Tibial artery (tissue), 4 donors: ENCODE measurements around the gene BACH2.

Experiments used
- DNase-seq, 2 donors: peaks; one replicate each; pipeline ENCODE4 v3.0.0-alpha.2; 2019
- H3K27ac ChIP-seq, 2 donors: fragments of 200-600 bp; sonication (generic) in 1 of 2; 1 replicate in 1 of 2; 2 replicates in 1 of 2; pipeline ENCODE4 v1.5.1; 2018 to 2019; ENCODE audit warnings: mild to moderate bottlenecking in 1 of 2
- H3K27me3 ChIP-seq, 2 donors: fragments of 200-600 bp; sonication (generic) in 1 of 2; one replicate each; pipeline versions ENCODE4 v1.5.1 to v1.6.0; 2016 to 2019
- H3K36me3 ChIP-seq, 3 donors: fragments of 200-600 bp; sonication (generic) in 2 of 3; one replicate each; pipeline ENCODE4 v1.5.1; 2016 to 2019; ENCODE audit warnings: mild to moderate bottlenecking in 2 of 3
- H3K4me1 ChIP-seq, 4 donors: fragments of 200-600 bp; sonication (generic) in 2 of 4; 1 replicate in 3 of 4; 2 replicates in 1 of 4; pipeline ENCODE4 v1.5.1; 2016 to 2019
- H3K4me3 ChIP-seq, 2 donors: fragments of 200-600 bp; sonication (generic) in 1 of 2; 1 replicate in 1 of 2; 2 replicates in 1 of 2; pipeline ENCODE4 v1.5.1; 2018 to 2019; ENCODE audit warnings: mild to moderate bottlenecking in 2 of 2
- H3K9me3 ChIP-seq, 3 donors: fragments of 200-600 bp; sonication (generic) in 1 of 3; one replicate each; pipeline ENCODE4 v1.5.1; 2016 to 2019
- CTCF ChIP-seq, 2 experiments: fragments of 200-600 bp in 1 of 2; fragments of 450-650 bp in 1 of 2; IDR thresholded peaks; one replicate each; pipeline ENCODE4 v1.5.1; 2017 to 2019; ENCODE audit warnings: antibody characterized with exemption in 2 of 2, mild to moderate bottlenecking in 1 of 2, moderate library complexity in 1 of 2
- intact Hi-C: fragments of 100-400 bp; cut with DNase I; formaldehyde crosslinking; loops from one replicate; pipeline ENCODE4 v1.15.0; 2023; ENCODE audit warnings: low total_unique reads

BACH2 gene

GRCh38 chr6:90151576-90152422 is 144.8 kb downstream of the BACH2 start:
- H3K36me3 ChIP-seq = no peaks in the 10 kb centered on the region
- no peak overlapping the region for H3K4me3 ChIP-seq
- TF ChIP-seq CTCF (IDR thresholded peaks at IDR 0.05) = no peak
- H3K27me3 ChIP-seq = no peaks in the 10 kb centered on the region
- H3K9me3 ChIP-seq = no peaks in the 10 kb centered on the region
- intact Hi-C loops = no loop called here
- DNase-seq = no peak
- no peaks in the 10 kb centered on the region for H3K4me1 ChIP-seq
- H3K27ac ChIP-seq = no peak overlapping the region

GRCh38 chr6:90149280-90149679 is 147.4 kb downstream of the BACH2 start:
- H3K27me3 ChIP-seq = no peaks in the 10 kb centered on the region
- no peaks in the 10 kb centered on the region for H3K9me3 ChIP-seq
- DNase-seq = no peak
- H3K27ac ChIP-seq = no peak overlapping the region
- intact Hi-C loops = no loop called here
- no peaks in the 10 kb centered on the region for H3K4me1 ChIP-seq
- H3K36me3 ChIP-seq = no peaks in the 10 kb centered on the region
- no peak for TF ChIP-seq CTCF (IDR thresholded peaks at IDR 0.05)
- no peak overlapping the region for H3K4me3 ChIP-seq

GRCh38 chr6:90148867-90149266 is 147.8 kb downstream of the BACH2 start:
- DNase-seq = no peak
- Histone ChIP-seq H3K9me3 (no peaks in the 10 kb centered on the region), H3K4me3 (no peak overlapping the region), H3K27ac (no peak overlapping the region), H3K27me3 (no peaks in the 10 kb centered on the region), H3K36me3 (no peaks in the 10 kb centered on the region), H3K4me1 (no peaks in the 10 kb centered on the region)
- TF ChIP-seq CTCF (IDR thresholded peaks at IDR 0.05) = no peak
- intact Hi-C loops = no loop called here

- H3K27ac ChIP-seq = no peak overlapping the region
- no peaks in the 10 kb centered on the region for H3K27me3 ChIP-seq
- no peaks in the 10 kb centered on the region for H3K36me3 ChIP-seq
- no peak for DNase-seq
- H3K9me3 ChIP-seq = no peaks in the 10 kb centered on the region
- no peak for TF ChIP-seq CTCF (IDR thresholded peaks at IDR 0.05)
- H3K4me1 ChIP-seq = no peaks in the 10 kb centered on the region
- intact Hi-C loops = no loop called here
- H3K4me3 ChIP-seq = no peak overlapping the region
Observed at GRCh38 chr6:90146921-90147649, 149.6 kb downstream of the BACH2 start.

- DNase-seq = no peak
- Histone ChIP-seq H3K4me1 (no peaks in the 10 kb centered on the region), H3K4me3 (no peak overlapping the region), H3K9me3 (no peaks in the 10 kb centered on the region), H3K27me3 (no peaks in the 10 kb centered on the region), H3K27ac (no peak overlapping the region), H3K36me3 (no peaks in the 10 kb centered on the region)
- TF ChIP-seq CTCF (IDR thresholded peaks at IDR 0.05) = no peak
- intact Hi-C loops = no loop called here
Observed at GRCh38 chr6:90146024-90146423, 150.6 kb downstream of the BACH2 start.
